Measurements from ENCODE around the gene ADAMTSL5.
A peak's percentile ranks its signal among the peaks of the same experiment; 100 is the strongest.

DNA sequence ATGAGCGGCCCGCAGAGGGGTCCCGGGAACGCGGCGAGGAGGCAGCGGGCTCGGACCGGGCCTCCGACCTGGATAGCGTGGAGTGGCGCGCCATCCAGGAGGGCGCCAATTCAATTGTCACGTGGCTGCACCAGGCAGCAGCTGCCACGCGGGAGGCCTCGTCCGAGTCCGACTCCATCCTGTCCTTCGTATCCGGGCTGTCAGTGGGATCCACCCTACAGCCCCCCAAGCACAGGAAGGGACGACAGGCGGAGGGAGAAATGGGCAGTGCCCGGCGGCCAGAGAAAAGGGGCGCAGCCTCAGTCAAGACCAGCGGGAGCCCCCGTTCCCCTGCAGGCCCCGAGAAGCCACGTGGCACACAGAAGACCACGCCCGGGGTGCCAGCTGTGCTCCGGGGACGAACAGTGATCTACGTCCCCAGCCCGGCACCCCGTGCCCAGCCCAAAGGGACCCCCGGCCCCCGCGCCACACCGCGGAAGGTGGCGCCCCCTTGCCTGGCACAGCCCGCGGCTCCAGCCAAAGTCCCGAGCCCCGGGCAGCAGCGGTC is 44.5 kb downstream of the ADAMTSL5 start:
- no peak for TF ChIP-seq RAD21 (IDR thresholded peaks at IDR 0.05; ENCODE audit: low read depth)
- TF ChIP-seq ZBTB7A (IDR thresholded peaks at IDR 0.05; ENCODE audit: low read depth): peak; percentile 61; the same call in 1 of the 2 replicates
- TF ChIP-seq, protein P1, sequence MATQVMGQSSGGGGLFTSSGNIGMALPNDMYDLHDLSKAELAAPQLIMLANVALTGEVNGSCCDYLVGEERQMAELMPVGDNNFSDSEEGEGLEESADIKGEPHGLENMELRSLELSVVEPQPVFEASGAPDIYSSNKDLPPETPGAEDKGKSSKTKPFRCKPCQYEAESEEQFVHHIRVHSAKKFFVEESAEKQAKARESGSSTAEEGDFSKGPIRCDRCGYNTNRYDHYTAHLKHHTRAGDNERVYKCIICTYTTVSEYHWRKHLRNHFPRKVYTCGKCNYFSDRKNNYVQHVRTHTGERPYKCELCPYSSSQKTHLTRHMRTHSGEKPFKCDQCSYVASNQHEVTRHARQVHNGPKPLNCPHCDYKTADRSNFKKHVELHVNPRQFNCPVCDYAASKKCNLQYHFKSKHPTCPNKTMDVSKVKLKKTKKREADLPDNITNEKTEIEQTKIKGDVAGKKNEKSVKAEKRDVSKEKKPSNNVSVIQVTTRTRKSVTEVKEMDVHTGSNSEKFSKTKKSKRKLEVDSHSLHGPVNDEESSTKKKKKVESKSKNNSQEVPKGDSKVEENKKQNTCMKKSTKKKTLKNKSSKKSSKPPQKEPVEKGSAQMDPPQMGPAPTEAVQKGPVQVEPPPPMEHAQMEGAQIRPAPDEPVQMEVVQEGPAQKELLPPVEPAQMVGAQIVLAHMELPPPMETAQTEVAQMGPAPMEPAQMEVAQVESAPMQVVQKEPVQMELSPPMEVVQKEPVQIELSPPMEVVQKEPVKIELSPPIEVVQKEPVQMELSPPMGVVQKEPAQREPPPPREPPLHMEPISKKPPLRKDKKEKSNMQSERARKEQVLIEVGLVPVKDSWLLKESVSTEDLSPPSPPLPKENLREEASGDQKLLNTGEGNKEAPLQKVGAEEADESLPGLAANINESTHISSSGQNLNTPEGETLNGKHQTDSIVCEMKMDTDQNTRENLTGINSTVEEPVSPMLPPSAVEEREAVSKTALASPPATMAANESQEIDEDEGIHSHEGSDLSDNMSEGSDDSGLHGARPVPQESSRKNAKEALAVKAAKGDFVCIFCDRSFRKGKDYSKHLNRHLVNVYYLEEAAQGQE (IDR thresholded peaks at IDR 0.05; ENCODE audit: low read depth): no peak
- no peak for TF ChIP-seq TAF1 (IDR thresholded peaks at IDR 0.05; ENCODE audit: low read depth)
- no peak for TF ChIP-seq TEAD4 (IDR thresholded peaks at IDR 0.05)
- TF ChIP-seq, protein P2, sequence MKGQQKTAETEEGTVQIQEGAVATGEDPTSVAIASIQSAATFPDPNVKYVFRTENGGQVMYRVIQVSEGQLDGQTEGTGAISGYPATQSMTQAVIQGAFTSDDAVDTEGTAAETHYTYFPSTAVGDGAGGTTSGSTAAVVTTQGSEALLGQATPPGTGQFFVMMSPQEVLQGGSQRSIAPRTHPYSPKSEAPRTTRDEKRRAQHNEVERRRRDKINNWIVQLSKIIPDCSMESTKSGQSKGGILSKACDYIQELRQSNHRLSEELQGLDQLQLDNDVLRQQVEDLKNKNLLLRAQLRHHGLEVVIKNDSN (IDR thresholded peaks at IDR 0.05): peak; percentile 58; the same call in 1 of the 2 replicates
- no peak for TF ChIP-seq CREB1 (IDR thresholded peaks at IDR 0.05; ENCODE audit: low read depth)
- TF ChIP-seq EP300 (IDR thresholded peaks at IDR 0.05; ENCODE audit: borderline replicate concordance): no peak
- TF ChIP-seq, protein P3, sequence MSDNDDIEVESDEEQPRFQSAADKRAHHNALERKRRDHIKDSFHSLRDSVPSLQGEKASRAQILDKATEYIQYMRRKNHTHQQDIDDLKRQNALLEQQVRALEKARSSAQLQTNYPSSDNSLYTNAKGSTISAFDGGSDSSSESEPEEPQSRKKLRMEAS (IDR thresholded peaks at IDR 0.05): peak; percentile 72
- no peak for TF ChIP-seq YY1 (IDR thresholded peaks at IDR 0.05; ENCODE audit: low read depth)
- no peak for TF ChIP-seq TCF12 (IDR thresholded peaks at IDR 0.05; ENCODE audit: low read depth)
- no peak for TF ChIP-seq NFIC (IDR thresholded peaks at IDR 0.05)
- TF ChIP-seq CEBPB (IDR thresholded peaks at IDR 0.05): no peak
